ENCODE results near the gene LSM3.

The LSM3 gene

DNA sequence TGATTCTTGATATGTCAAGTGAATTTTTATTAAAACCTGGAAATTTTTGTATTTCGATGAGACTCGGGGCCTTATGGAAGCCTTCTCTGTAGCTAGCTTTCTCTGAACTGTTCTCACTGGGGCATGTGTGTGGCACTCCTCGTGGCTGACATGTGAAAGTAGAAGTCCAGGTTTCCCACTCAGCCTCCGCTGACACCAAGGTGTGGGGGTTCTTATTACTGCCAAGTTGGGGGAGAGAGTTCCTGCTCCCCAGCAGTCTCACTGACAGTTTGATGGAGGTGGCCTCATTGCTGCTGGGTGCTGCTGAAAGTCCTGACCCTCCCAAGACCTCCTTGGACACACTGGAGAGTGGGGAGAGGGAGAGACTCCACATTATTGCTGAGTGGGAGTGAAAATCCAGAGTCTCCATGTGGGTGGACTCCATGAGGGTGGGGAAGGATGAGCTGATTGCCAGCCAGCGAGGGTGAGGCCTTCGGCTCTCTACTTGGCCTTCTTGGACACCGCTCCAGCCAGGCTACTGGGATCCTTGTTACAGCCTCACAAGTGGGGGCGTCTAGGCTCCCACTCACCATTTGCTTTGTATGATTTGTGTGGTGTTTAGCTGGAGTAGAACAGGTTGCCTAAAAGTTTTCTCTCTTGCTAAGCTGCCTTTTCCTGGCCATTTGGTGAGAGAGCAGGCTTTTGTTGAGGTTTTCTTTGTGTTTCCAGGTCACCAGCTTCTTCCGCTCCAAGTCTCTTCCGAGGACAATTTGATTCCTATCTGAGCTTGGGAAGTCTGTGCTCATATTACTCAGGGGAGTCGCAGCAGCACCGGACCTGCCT lies 64.1 kb downstream of the LSM3 start:
- DNase-seq (ENCODE audit: low read depth) = no peak

DNA sequence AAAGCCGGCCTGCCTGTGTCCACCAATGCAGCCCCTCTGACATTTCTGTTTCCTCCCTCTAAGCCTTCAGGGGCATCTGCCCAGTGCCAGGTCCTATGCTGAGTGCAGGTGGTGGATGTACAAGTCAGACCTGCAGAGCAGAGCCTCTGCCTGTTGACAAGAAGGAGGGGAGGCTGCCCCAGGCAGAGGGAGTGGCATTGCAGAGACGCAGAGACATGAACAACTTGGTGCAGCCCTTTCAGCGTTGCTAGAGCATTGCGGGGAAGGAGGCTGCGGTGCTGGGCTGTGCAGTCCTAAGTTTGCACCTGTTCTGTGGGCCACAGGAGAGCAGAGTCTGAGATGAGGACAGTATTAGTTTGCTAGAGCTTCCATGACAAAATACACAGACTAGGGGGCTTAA lies 65.2 kb downstream of the LSM3 start:
- no peak for DNase-seq (ENCODE audit: low read depth)

DNA sequence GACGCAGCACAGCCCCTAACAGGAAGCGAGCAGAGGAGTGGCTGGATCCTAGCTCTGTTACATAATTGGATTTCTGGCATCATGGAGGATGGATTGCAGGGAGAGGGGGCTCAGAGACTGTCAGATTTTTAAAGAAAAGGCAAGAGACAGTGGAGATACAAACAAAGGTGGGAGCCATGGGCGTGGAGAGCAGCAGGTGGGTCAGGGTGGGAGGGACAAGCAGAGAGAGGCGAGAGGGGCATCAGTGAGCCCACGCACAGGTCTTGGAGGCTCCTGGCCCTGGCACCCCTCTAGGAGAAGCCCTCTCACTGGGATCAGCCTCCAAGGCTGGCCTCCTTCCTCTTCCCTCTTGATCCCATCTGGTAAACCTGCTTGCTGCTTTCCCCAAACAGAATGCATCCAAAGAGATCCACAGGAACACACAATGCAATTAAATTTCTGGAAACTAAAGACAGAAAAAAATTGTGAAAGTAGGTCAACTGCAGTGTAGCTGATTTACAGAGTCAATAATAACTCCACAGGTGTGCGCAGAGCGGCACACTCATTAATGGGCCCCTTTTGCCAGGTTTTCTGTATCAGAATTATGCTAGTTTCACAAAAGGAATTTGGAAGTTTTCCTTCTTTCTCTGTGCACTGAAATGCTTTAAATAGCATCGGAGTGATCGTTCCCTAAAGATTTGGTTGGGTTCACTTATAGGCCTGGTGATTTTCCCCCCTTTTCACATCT lies 66.1 kb downstream of the LSM3 start:
- DNase-seq (ENCODE audit: low read depth) = no peak

DNA sequence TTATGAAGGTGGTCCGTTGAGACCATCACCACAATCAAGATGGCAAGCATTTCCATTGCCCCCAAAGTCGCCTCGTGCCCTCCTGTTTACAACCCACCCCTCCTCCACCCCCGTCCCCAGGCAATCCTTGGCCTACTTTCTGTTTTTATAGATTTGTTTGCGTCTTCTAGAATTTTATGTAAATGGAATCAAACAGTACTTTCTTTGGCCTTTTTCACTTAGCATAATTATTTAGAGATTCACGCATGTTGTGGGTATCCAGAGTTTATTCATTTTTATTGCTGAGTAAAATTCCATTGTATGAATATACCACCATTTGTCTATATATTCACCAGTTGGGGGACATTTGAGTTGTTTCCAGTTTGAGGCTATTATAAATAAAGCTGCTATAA lies 66.6 kb downstream of the LSM3 start:
- DNase-seq (ENCODE audit: low read depth) = no peak

DNA sequence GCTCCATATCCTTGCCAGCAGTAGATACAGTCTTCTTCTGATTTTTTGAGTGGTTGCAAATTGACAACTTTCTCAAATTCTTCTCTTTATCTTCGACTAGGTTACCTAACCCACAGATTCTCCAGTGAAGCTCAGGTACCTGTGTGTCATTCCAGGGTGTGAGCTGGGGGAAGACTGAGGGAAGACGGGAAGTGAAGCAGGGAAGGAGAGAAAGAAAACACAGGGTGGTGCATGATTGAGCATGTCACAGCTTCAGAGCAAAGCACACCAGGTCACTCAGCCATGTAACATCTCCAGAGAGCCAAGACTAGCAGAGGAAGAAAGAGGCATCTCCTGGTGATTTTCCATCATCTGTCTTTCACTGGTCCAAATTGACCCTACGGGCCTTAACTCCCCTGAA lies 67.2 kb downstream of the LSM3 start:
- no peak for DNase-seq (ENCODE audit: low read depth)

DNA sequence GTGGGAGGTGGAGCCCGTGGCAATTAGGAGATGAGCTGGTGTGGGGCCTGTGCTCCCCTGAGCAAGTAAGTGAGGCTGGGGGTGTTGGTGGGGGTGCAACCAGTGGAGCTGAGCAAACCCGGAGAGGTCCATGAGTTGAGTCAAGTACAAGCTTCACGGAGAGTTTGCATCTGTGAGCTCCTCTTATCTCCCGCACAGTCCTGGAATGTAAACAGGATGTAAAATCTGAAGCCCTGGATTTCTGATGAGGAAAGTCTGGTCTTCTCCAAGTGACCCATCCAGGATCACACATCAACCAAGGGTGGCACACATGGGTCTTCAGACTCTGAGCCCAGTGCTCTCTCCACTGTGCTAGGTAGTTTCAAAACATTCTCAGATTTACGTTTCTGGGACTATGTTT lies 67.8 kb downstream of the LSM3 start:
- no peak for DNase-seq (ENCODE audit: low read depth)

DNA sequence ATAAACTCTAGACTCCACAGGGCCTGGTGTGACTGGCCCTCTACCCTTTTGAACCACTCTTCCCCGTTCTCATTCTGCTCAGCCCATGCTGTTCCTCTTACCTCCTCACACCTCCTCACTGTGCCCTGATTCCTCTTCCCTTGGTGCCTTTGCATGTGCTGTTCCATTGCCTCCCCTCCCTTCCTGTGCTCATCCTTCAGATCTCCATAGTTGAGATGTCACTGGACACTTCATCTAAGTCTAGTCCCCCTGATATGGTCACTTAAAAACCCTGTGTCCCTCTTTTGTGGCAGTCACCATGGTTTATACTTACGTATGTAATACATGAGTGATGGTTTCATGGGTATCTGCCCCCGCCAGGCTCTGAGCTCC lies 69.8 kb downstream of the LSM3 start:
- DNase-seq (ENCODE audit: low read depth) = no peak

DNA sequence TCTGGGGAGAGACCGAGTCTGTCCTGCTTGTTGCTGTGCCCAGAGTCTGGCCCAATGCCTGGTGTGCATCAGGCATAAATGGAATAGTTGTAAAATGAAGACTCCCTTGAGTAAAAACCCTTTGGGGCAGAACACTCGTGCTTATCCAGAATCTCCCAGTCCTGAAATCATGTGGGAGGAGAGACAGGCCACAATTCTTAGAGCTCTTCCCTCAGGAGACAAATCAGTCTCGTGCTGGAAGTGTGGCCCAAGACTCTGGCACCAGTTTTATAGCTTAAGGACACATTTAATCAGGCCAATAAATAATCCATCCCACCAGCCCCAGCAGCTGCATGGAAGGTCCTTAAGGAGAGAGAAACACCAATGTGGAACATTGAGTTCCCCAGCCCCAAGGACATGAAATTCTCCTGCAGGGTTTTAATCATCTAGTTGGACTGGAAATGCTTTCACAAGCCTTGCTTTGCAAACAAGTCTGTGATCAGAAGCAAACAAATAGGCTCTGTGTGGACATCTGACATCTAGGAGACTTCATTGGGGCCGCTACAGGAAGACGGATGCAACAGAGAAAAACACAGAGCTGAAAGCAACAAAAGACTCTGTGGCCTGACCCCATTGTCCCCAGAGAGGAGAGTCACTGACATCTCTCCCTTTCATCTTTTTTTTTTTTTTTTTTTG lies 70.4 kb downstream of the LSM3 start:
- no peak for DNase-seq (ENCODE audit: low read depth)
